Retinal pigment epithelial cell (primary cell): ENCODE results near the gene RIC3.

Experiments
- DNase-seq: peaks from one replicate; pipeline ENCODE4 v3.0.0-alpha.2; 2010; ENCODE audit warnings: low read depth
- H3K4me3 ChIP-seq: 2 replicates; pipeline ENCODE4 v1.5.1; 2011; ENCODE audit warnings: mild to moderate bottlenecking, low read length, control low read depth, moderate library complexity
- CTCF ChIP-seq: conservative IDR thresholded peaks from 2 replicates; pipeline ENCODE4 v1.5.1; 2011; ENCODE audit warnings: low read depth, low read length, control low read depth, inconsistent platforms

Gene RIC3

GRCh38 chr11:8126649-8127289 lies 42.1 kb downstream of the RIC3 start:
- TF ChIP-seq CTCF: no peak

GRCh38 chr11:8122173-8122764 lies 46.6 kb downstream of the RIC3 start:
- no peak overlapping the region for H3K4me3 ChIP-seq
- no peak for TF ChIP-seq CTCF
- no peak for DNase-seq

More at GRCh38 chr11:8126649-8127289, 42.1 kb downstream of the RIC3 start:
- no peak for DNase-seq
- H3K4me3 ChIP-seq: no peak overlapping the region

- no peak for TF ChIP-seq CTCF
- no peak overlapping the region for H3K4me3 ChIP-seq
- no peak for DNase-seq
Measured at GRCh38 chr11:8111636-8112035, 57.2 kb downstream of the RIC3 start.

- H3K4me3 ChIP-seq: no peak overlapping the region
- TF ChIP-seq CTCF: no peak
- no peak for DNase-seq
Measured at GRCh38 chr11:8110396-8110795, 58.4 kb downstream of the RIC3 start.

GRCh38 chr11:8109675-8110074 lies 59.1 kb downstream of the RIC3 start:
- no peak for TF ChIP-seq CTCF
- H3K4me3 ChIP-seq: no peak overlapping the region
- no peak for DNase-seq

- H3K4me3 ChIP-seq: no peak overlapping the region
- no peak for DNase-seq
- no peak for TF ChIP-seq CTCF
Measured at GRCh38 chr11:8108421-8108820, 60.4 kb downstream of the RIC3 start.

- DNase-seq: no peak
- no peak overlapping the region for H3K4me3 ChIP-seq
- no peak for TF ChIP-seq CTCF
Measured at GRCh38 chr11:8107642-8108041, 61.2 kb downstream of the RIC3 start.
